Omental fat pad (tissue), 4 donors: ENCODE data around the gene ACAD8. TPM values are rescaled to one million over a fixed set of nuclear protein-coding genes. Genes with fewer than 3 reads are reported as not detected.

Experiments
- ATAC-seq: fragments of 150-250 bp; one replicate; pipeline ENCODE4 v1.9.1; 2016; ENCODE audit warnings: mild to moderate bottlenecking, moderate library complexity; ENCODE audit not compliant: low FRiP score
- DNase-seq: peaks from one replicate; pipeline ENCODE4 v3.0.0-alpha.2; 2019; ENCODE audit warnings: low spot score
- total RNA-seq, 4 donors: library from RNA; depleted of rRNA; stranded (reverse); fragments of >200 nt; gene quantifications; one replicate each; pipeline ENCODE4 v1.1.0, GENCODE V29; 2016
- TF ChIP-seq, protein P1 (sequence below), 3 donors: fragments of 450-650 bp; IDR thresholded peaks; one replicate each; pipeline ENCODE4 v1.5.1; 2016 to 2017; ENCODE audit warnings: antibody characterized with exemption in 3 of 3, mild to moderate bottlenecking in 3 of 3, moderate library complexity in 2 of 3

The ACAD8 gene
- total RNA-seq, 4 donors from 2014 or later = 21.4 to 33.4 (median 28.2) TPM

DNA sequence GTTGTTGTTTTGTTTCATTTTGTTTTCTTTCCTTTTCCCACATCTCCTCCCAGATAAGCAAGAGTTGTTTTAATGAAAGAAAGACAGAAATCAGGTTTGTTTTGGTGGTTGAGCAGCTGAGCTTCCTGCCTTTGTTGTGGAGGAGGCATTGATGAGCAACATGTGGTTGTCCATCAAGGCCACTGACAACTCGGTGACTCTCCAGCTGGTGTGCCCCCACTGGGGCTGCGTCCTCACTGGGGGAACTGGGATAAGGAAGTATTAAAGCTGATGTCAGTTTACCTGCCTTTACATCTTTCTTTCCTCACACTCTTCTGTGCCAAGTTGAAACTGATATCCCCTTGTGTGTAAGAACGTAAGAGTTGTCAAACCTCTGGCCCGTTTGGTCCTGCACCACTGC lies 23.0 kb upstream of the ACAD8 start:
- DNase-seq = no peak
- ATAC-seq = no peak
- TF ChIP-seq, protein P1, sequence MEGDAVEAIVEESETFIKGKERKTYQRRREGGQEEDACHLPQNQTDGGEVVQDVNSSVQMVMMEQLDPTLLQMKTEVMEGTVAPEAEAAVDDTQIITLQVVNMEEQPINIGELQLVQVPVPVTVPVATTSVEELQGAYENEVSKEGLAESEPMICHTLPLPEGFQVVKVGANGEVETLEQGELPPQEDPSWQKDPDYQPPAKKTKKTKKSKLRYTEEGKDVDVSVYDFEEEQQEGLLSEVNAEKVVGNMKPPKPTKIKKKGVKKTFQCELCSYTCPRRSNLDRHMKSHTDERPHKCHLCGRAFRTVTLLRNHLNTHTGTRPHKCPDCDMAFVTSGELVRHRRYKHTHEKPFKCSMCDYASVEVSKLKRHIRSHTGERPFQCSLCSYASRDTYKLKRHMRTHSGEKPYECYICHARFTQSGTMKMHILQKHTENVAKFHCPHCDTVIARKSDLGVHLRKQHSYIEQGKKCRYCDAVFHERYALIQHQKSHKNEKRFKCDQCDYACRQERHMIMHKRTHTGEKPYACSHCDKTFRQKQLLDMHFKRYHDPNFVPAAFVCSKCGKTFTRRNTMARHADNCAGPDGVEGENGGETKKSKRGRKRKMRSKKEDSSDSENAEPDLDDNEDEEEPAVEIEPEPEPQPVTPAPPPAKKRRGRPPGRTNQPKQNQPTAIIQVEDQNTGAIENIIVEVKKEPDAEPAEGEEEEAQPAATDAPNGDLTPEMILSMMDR (IDR thresholded peaks at IDR 0.05) = no peak

GRCh38 chr11:134231958-134232659 lies 21.3 kb upstream of the ACAD8 start:
- TF ChIP-seq, protein P1 (IDR thresholded peaks at IDR 0.05) = no peak
- DNase-seq (no peak), ATAC-seq (no peak)

GRCh38 chr11:134233729-134234179 lies 19.6 kb upstream of the ACAD8 start:
- no peak for ATAC-seq
- TF ChIP-seq, protein P1 (IDR thresholded peaks at IDR 0.05) = no peak
- no peak for DNase-seq

DNA sequence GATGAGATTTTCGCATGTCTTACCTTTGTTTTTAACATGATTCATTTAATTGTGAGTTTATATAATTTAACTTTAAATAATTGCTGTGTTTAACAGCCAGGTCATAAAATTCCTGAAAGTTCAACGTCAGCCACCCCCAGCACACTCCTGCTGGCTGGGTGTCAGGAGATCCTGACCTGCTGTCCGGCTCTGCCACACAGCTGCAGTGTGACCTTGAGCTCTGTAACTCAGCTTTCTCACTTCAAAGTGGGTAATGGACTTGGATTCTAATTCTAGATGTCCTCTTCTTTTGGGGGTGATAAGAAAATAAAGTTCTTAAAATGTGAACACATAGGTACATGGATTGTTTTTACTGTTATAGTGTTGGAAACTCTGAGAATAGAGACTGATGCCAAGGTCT lies 18.0 kb upstream of the ACAD8 start:
- TF ChIP-seq, protein P1 (IDR thresholded peaks at IDR 0.05) = no peak
- DNase-seq (no peak), ATAC-seq (no peak)

- DNase-seq (no peak), ATAC-seq (no peak)
- TF ChIP-seq, protein P1 (IDR thresholded peaks at IDR 0.05) = no peak
These were observed 16.4 kb upstream of the ACAD8 start for GRCh38 chr11:134236834-134237556.

- no peak for ATAC-seq
- no peak for DNase-seq
- TF ChIP-seq, protein P1 (IDR thresholded peaks at IDR 0.05) = no peak
These were observed 15.8 kb upstream of the ACAD8 start for GRCh38 chr11:134237557-134237922.

- no peak for ATAC-seq
- DNase-seq = no peak
- TF ChIP-seq, protein P1 (IDR thresholded peaks at IDR 0.05) = no peak
These were observed 14.4 kb upstream of the ACAD8 start for GRCh38 chr11:134238956-134239355.
